ENCODE measurements around the gene KCND3. TPM values are rescaled to one million over a fixed set of nuclear protein-coding genes. Genes with fewer than 3 reads are reported as not detected.
A peak's percentile ranks its signal among the peaks of the same experiment; 100 is the strongest.
"Not testable (repeated sequence)": the region's sequence is repeated elsewhere in the genome, so short reads cannot be mapped to it uniquely, and the experiment has no call there.

KCND3 gene
- total RNA-seq, 1 donor from 2014 or later: 8.7 TPM

GRCh38 chr1:111743679-111744101 lies 245.8 kb downstream of the KCND3 start:
- DNase-seq (ENCODE audit: low spot score): no peak

GRCh38 chr1:111742938-111743549 lies 246.4 kb downstream of the KCND3 start:
- DNase-seq (ENCODE audit: low spot score): no peak

DNA sequence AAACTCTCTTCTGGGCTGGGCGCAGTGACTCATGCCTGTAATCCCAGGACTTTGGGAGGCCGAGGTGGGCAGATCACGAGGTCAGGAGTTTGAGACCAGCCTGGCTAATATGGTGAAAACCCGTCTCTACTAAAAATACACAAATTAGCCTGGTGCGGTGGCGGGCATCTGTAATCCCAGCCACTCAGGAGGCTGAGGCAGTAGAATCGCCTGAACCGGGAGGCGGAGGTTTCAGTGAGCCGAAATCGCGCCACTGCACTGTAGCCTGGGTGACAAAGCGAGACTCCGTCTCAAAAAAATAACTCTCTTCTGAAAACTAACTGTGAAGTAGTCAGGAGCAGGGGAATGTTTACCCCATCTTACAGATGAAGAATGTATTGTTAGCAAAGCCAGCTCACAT lies 247.2 kb downstream of the KCND3 start:
- not testable (repeated sequence) for DNase-seq (ENCODE audit: low spot score)

DNA sequence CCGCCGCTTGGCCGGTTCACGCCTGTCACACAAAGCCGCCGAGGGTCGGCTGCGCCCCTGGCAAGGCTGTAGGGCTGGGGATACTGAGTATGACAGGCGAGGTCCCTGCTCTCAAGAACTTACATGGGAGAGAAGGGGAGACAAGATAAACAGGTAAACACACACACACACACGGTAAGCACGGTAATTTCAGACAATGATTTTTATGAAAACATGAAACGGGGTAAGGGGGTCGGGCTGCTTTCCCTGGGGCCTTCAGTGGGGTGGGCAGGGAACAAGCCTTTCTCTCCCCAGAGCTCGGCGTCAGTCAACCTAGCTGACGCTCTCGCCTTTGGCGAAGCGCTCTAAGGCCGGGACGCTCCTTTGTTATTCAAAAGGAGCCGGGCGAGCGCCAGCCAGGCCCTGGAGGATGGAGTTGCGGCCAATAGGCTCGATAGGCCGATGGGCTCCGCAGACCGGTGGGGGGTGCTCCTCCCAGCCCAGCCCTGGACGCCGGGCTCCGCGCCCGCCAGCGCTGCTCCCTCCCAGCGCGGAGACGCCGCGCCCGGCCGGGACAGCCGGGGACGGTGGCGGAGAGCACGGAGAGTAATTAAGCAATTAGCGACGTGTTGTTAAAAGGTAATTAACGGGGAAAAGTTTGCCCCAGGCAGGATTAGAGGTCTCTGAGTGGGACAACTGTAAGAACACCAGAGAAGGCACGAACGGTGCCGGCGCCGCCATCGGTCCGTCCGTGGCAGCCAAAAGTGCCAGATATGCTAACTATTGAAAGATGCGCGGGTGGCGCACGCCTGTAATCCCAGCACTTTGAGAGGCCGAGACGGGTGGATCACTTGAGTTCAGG lies 249.3 kb downstream of the KCND3 start:
- peak; percentile 54 for DNase-seq (ENCODE audit: low spot score)

GRCh38 chr1:111739194-111739924 lies 250.1 kb downstream of the KCND3 start, which contains the start of gene INKA2:
INKA2 (minus strand) TSS chr1:111739395; CDS start chr1:111739242, 153 bp downstream.
- DNase-seq (ENCODE audit: low spot score): peak; percentile 87

DNA sequence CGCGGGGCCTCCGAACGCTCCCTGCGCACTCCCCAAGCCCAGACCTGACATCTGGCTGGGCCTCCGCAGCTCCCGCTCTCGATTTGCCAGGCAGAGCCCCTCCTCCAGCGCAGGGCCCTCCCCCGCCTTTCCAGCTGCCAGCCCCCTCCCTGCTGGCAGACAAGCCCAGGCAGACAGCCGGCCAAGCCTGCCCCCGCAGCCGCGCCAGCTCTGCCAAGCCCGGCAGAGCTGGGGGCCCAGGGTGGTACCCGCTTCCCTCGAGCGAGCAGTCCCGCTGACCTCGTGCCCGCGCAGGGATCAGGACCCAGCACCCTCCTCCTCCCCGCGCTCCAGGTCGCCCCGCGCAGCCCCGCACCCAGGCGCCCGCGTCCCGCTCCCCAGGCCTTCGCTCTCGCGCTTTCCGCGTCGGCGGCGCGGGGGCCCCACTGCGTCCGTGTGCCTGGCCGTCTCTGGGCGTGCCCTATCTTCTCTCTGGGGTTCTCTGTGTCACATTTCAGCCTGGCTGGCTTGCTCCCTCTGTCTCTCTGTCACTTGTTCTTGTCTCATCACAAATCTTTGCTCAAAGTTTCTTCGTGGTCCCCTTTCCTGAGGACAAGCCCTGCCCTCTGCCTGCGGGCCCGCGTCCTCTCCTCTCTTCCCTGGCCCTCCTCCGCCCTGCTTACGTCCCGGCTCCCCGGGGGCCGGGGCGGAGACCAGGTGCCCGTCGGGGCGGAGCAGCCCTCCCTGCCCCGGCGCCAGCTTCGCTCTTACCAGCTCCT lies 250.9 kb downstream of the KCND3 start:
- peak; percentile 35 for DNase-seq (ENCODE audit: low spot score)

GRCh38 chr1:111738133-111738435 lies 251.4 kb downstream of the KCND3 start:
- no peak for DNase-seq (ENCODE audit: low spot score)

- no peak for DNase-seq (ENCODE audit: low spot score)
Measured at GRCh38 chr1:111737216-111738132, 252.0 kb downstream of the KCND3 start.

GRCh38 chr1:111736548-111737215 lies 252.8 kb downstream of the KCND3 start:
- no peak for DNase-seq (ENCODE audit: low spot score)

DNA sequence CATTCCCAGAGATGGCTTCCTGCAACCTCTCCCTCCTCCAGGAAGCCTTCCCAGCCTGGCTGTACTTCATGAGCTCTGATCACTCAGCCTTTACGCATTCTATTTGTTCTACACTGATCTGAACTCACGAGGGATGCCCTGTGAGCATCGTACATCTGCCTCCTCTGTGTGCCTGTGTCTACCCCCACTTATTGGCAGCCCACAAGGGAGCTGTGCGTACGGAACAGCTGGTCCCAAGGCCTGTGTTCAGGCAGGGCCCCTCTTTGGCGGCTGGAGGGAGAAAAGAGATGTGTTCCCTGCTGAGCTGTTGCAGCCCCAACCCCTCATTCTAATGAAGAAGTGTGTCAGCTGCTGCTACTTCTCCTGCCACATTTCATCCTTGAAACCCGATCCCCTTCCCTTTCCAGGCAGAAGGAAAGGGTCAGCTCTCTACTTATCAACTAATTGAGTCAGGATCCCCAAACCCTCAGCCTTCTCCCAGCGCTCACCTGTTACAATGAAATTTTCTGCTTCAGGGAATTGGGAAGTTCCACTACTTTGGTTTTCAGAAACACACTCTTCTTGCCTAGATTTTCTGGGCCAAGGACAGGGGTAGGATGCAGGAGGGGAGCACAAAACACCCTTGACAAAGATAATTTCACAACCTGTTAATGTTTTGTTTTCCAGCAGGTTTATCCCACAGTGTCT lies 253.5 kb downstream of the KCND3 start:
- DNase-seq (ENCODE audit: low spot score): no peak

- DNase-seq (ENCODE audit: low spot score): no peak
Measured at GRCh38 chr1:111735321-111735720, 254.1 kb downstream of the KCND3 start.

DNA sequence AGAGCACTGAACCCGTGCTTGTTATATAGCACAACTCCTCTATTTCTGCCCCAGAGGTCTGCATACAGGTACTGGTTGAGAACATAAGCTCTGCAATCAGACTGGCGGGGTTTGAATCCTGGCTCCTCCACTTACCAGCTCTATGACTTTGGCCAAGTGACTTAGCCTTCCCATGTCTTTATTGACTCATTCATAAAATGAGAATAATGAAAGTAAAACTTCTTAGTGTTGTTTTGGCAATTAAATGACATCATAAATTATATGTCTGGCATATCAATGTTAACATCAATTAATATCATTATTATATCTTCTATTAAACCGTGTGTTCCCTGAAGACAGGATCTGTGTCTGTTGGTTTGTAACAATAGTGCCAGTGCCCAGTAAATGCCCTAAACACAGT lies 254.6 kb downstream of the KCND3 start:
- DNase-seq (ENCODE audit: low spot score): no peak

- DNase-seq (ENCODE audit: low spot score): no peak
Measured at GRCh38 chr1:111734426-111734825, 255.0 kb downstream of the KCND3 start.

GRCh38 chr1:111733992-111734341 lies 255.5 kb downstream of the KCND3 start:
- no peak for DNase-seq (ENCODE audit: low spot score)

- peak; percentile 28 for DNase-seq (ENCODE audit: low spot score)
Measured at GRCh38 chr1:111733183-111733991, 256.1 kb downstream of the KCND3 start.

DNA sequence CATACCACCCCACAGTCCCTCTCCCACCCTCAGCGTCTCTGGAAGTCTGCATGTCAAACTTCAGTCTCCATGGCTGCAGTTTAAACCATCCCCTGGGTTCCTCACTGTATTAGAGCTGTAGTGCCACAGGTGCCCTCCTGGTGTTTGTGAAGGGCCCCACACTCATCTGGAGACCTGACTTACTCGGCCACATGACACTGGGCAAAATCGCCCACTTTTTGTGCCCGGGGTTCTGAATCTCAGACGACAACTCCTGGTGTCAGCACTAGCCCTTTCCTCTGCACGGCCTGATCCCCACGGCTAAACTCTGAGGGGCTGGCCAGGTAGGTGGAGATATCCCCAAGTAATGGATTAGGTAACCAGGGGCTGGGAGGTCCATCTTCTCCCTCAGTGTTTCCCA lies 256.8 kb downstream of the KCND3 start:
- DNase-seq (ENCODE audit: low spot score): no peak

DNA sequence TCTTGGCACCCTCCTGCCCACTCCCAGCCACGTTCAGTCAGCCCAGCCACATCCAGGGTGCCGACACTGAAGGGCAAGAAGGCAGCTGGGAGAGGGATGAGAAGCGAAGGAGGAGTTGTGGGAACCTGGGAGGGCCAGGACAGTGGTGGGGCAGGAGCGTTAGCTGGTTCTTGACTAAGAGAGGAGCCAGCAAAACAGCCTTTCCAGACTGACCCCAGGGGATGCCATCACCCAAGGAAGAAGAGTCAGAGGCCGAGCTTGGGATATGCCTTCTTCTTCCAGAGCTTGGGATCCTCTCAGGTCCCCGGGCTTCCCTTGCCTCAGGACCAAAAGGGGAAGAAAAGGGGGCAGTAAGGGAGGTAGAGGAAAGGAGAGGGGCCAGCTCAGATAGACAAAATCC lies 257.5 kb downstream of the KCND3 start:
- DNase-seq (ENCODE audit: low spot score): no peak

- no peak for DNase-seq (ENCODE audit: low spot score)
Measured at GRCh38 chr1:111730706-111731105, 258.8 kb downstream of the KCND3 start.
